KOPT-K1 (cell line): ENCODE results near the gene UBE3D.
A peak's percentile ranks its signal among the peaks of the same experiment; 100 is the strongest.

Experiments
- H3K27ac ChIP-seq: fragments of 200-600 bp; sonication (generic); 2 replicates; pipeline ENCODE4 v1.5.1; 2016; ENCODE audit warnings: antibody characterized with exemption, mild to moderate bottlenecking, low read depth, low read length; ENCODE audit not compliant: poor library complexity, severe bottlenecking
- H3K36me3 ChIP-seq: fragments of 200-600 bp; sonication (generic); 2 replicates; pipeline ENCODE4 v1.5.1; 2017; ENCODE audit warnings: antibody characterized with exemption, mild to moderate bottlenecking, low read length, moderate library complexity; ENCODE audit not compliant: insufficient read depth
- H3K9me3 ChIP-seq: fragments of 200-600 bp; sonication (generic); 2 replicates; pipeline ENCODE4 v1.5.1; 2017; ENCODE audit warnings: antibody characterized with exemption, low read length, mild to moderate bottlenecking; ENCODE audit not compliant: insufficient read depth, poor library complexity, severe bottlenecking

Gene UBE3D, protein sequence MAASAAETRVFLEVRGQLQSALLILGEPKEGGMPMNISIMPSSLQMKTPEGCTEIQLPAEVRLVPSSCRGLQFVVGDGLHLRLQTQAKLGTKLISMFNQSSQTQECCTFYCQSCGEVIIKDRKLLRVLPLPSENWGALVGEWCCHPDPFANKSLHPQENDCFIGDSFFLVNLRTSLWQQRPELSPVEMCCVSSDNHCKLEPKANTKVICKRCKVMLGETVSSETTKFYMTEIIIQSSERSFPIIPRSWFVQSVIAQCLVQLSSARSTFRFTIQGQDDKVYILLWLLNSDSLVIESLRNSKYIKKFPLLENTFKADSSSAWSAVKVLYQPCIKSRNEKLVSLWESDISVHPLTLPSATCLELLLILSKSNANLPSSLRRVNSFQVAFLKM

GRCh38 chr6:83065511-83066192 is at the start of gene UBE3D:
Gene UBE3D, minus strand, starts transcription at chr6:83065841. Its CDS starts 123 bp downstream, at chr6:83065718.
- H3K27ac ChIP-seq: peak within 1 kb of the TSS; percentile 48
- no peaks in the 10 kb centered on the region for H3K36me3 ChIP-seq
- H3K9me3 ChIP-seq: no peaks in the 10 kb centered on the region

GRCh38 chr6:83114164-83114563 is 48.5 kb upstream of the UBE3D start:
- H3K9me3 ChIP-seq: no peaks in the 10 kb centered on the region
- H3K27ac ChIP-seq: no peak overlapping the region
- H3K36me3 ChIP-seq: peaks cover 16% of the 10 kb centered on the region; the same call in 1 of the 2 replicates

- H3K27ac ChIP-seq: no peak overlapping the region
- H3K36me3 ChIP-seq: peaks cover 15% of the 10 kb centered on the region
- no peaks in the 10 kb centered on the region for H3K9me3 ChIP-seq
These were observed 47.6 kb upstream of the UBE3D start for GRCh38 chr6:83113258-83113657.

DNA sequence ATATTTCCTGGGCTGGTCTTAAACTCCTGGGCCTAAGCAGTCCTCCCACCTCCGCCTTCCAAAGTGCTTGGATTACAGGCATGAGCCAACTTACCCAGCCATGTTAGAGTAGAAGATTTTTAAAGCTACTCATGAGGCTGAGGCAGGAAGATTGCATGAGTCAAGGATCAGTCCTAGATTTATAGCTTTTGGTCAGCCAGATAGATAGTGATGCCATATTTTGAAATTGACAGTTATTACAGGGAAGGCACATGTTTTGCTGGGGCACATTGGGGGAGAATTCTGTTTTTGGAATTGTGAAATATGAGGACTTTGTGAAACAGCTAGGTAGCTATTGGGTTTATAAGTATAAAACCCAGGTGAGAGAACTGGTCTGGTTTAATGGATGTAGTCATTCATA is 42.7 kb upstream of the UBE3D start:
- peaks cover 25% of the 10 kb centered on the region for H3K36me3 ChIP-seq
- peaks cover 5% of the 10 kb centered on the region for H3K9me3 ChIP-seq
- no peak overlapping the region for H3K27ac ChIP-seq

GRCh38 chr6:83098589-83098988 is 32.9 kb upstream of the UBE3D start:
- peaks cover 8% of the 10 kb centered on the region for H3K36me3 ChIP-seq
- H3K27ac ChIP-seq: no peak overlapping the region
- H3K9me3 ChIP-seq: no peaks in the 10 kb centered on the region

- Histone ChIP-seq H3K27ac (no peak overlapping the region), H3K36me3 (peaks cover 4% of the 10 kb centered on the region; the same call in 1 of the 2 replicates), H3K9me3 (no peaks in the 10 kb centered on the region)
These were observed 32.0 kb upstream of the UBE3D start for GRCh38 chr6:83097675-83098074.

GRCh38 chr6:83097204-83097603 is 31.6 kb upstream of the UBE3D start:
- no peak overlapping the region for H3K27ac ChIP-seq

GRCh38 chr6:83096791-83097190 is 31.1 kb upstream of the UBE3D start:
- Histone ChIP-seq H3K27ac (no peak overlapping the region), H3K9me3 (no peaks in the 10 kb centered on the region), H3K36me3 (no peaks in the 10 kb centered on the region)

More at GRCh38 chr6:83097204-83097603, 31.6 kb upstream of the UBE3D start:
- peaks cover 3% of the 10 kb centered on the region; the same call in 1 of the 2 replicates for H3K36me3 ChIP-seq
- H3K9me3 ChIP-seq: no peaks in the 10 kb centered on the region

GRCh38 chr6:83092756-83093399 is 27.2 kb upstream of the UBE3D start:
- no peak overlapping the region for H3K27ac ChIP-seq
- no peaks in the 10 kb centered on the region for H3K9me3 ChIP-seq
- no peaks in the 10 kb centered on the region for H3K36me3 ChIP-seq

DNA sequence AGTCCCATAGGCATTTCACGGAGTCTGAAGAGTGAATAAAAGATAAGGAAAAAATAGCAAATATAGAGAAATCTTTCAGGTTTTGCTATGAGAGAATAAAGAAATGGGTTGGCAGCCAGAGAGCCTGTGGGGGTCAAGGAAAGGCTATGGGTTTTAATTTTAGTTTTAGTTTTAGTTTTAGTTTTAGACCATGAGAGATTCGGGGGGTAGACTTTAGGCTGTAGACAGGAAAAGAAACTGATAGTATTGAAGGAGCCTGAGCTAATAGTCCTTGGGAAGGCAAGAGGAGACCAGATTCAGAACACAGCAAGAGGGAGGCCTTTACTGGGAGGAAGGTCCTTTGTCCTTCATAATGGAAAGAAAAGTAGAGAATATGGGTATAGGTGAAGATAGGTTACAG is 21.1 kb upstream of the UBE3D start:
- H3K27ac ChIP-seq: no peak overlapping the region
- H3K9me3 ChIP-seq: no peaks in the 10 kb centered on the region
- no peaks in the 10 kb centered on the region for H3K36me3 ChIP-seq

DNA sequence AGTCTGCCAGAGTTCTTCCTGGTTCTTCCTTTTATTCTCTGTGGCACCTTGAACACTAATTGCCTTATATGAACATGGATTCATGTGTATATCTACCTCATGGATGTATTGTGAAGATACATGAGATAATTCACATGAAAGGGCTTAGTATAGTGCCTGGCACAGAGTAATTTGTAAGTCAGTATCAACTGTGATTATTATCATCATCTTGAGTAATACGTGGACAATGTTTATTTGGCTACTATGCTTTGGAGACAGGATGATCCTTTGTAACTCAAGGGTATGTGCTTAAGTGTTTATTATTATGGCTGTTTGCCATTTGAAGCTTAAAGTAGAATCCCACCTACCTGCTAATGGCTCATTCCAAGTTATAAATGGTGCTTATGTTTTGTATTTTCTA is 17.8 kb upstream of the UBE3D start:
- Histone ChIP-seq H3K9me3 (no peaks in the 10 kb centered on the region), H3K27ac (no peak overlapping the region), H3K36me3 (no peaks in the 10 kb centered on the region)

- Histone ChIP-seq H3K27ac (no peak overlapping the region), H3K36me3 (no peaks in the 10 kb centered on the region), H3K9me3 (no peaks in the 10 kb centered on the region)
These were observed 8.0 kb upstream of the UBE3D start for GRCh38 chr6:83073615-83074014.

DNA sequence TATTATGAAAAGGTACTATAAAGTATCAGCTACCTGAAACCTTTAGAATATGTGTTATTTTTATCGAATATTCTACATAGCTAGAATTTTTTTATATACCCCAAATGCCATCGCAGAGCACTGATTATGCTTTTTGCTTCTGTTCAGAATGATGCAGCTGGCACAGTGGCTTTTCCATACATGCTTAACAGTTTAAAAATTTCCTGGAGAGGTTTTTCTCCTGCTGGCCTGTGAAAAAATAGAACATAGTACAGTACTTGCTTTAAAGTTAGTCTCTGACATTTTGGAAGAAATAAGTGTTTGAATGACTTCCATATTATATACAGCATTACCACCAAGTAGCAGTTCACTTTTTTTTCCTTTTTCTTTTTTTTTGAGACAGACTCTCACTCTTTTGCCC is 7.1 kb upstream of the UBE3D start:
- Histone ChIP-seq H3K36me3 (no peaks in the 10 kb centered on the region), H3K27ac (no peak overlapping the region), H3K9me3 (no peaks in the 10 kb centered on the region)

DNA sequence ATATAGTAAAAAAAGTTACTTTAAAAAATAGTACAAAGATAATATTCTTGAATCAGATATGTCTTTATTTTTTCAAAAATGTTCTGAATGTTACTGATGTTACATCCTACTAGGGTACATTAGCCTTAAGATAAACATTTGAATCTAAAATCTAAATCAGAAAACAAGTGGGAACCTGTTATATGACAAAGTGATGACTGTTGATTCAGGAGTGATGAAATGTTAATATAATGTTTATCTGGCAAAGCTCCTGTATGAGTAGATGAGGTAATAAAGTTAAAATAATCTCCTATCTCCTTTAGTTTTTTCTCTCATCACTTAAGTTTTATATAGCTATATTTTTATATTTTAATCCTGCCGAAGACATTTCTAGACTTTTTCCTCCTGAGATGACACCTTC is 6.1 kb upstream of the UBE3D start:
- no peak overlapping the region for H3K27ac ChIP-seq
- no peaks in the 10 kb centered on the region for H3K36me3 ChIP-seq

DNA sequence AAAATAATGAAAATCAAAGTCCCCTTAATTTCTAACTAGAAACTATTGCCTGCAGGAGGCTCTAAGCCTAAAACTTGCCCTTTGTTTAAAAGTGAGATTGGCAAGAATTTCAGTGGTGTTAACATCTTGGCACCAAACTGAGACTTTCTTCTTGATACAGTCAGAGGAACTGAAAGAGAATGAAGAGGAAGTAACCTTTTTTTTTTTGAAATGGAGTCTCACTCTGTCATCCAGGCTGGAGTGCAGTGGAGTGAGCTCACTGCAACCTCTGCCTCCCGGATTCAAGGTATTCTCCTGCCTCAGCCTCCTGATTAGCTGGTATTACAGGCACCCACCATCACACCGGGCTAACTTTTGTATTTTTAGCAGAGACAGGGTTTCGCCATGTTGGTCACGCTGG is 5.4 kb upstream of the UBE3D start:
- H3K36me3 ChIP-seq: no peaks in the 10 kb centered on the region
- H3K27ac ChIP-seq: no peak overlapping the region

More for the DNA sequence above, 6.1 kb upstream of the UBE3D start:
- H3K9me3 ChIP-seq: no peaks in the 10 kb centered on the region

More for the DNA sequence above, 5.4 kb upstream of the UBE3D start:
- no peaks in the 10 kb centered on the region for H3K9me3 ChIP-seq
